Gastroesophageal sphincter (tissue), 3 donors: ENCODE data around the gene PRKACA.

Experiments
- EP300 ChIP-seq: sonication (generic); formaldehyde crosslinking; IDR thresholded peaks from one replicate; pipeline ENCODE4 v1.6.1; 2017; ENCODE audit warnings: antibody characterized with exemption, mild to moderate bottlenecking
- TF ChIP-seq, protein P1 (sequence below), 4 experiments: fragments of 200-600 bp in 2 of 4; fragments of 450-650 bp in 2 of 4; sonication (generic) in 1 of 4; IDR thresholded peaks; one replicate each; pipeline ENCODE4 v1.5.1; 2017 to 2019; ENCODE audit warnings: antibody characterized with exemption in 4 of 4, mild to moderate bottlenecking in 2 of 4, moderate library complexity in 2 of 4

DNA sequence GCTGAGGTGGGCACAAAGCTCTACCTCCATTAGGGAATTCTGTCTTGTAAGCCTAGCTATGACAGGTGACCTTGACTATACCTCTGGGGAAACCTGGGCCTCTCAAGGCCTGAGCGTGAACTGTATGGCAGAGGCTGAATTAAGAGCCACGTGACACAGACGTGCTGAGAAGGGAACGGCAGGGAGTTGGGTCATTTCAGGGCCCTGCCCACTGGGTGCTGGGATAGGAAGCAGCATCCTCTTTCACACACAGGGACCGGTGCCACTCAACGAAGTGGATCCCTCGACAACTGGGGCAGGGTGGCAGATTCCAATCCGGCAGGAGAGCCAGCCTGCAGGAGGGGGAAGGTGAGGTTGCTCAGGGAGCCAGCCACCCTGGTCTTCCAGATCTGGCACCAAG, 9.6 kb upstream of the PRKACA start:
- TF ChIP-seq, protein P1, sequence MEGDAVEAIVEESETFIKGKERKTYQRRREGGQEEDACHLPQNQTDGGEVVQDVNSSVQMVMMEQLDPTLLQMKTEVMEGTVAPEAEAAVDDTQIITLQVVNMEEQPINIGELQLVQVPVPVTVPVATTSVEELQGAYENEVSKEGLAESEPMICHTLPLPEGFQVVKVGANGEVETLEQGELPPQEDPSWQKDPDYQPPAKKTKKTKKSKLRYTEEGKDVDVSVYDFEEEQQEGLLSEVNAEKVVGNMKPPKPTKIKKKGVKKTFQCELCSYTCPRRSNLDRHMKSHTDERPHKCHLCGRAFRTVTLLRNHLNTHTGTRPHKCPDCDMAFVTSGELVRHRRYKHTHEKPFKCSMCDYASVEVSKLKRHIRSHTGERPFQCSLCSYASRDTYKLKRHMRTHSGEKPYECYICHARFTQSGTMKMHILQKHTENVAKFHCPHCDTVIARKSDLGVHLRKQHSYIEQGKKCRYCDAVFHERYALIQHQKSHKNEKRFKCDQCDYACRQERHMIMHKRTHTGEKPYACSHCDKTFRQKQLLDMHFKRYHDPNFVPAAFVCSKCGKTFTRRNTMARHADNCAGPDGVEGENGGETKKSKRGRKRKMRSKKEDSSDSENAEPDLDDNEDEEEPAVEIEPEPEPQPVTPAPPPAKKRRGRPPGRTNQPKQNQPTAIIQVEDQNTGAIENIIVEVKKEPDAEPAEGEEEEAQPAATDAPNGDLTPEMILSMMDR (IDR thresholded peaks at IDR 0.05), result no peak
- TF ChIP-seq EP300, result no peak
